SK-N-SH (cell line): ENCODE data around the gene ARHGAP23. TPM values are rescaled to one million over a fixed set of nuclear protein-coding genes. Genes with fewer than 3 reads are reported as not detected.

Experiments
- CTCF ChIA-PET: fragments of 300-600, 350-600 bp; formaldehyde crosslinking; extraction: SDS; loops from one replicate; lab custom pipeline; 2021; lab: Yijun Ruan, JAX
- POLR2A ChIA-PET: fragments of 350-600 bp; sonication (Branson Sonifier 250); formaldehyde crosslinking; extraction: SDS; loops from one replicate; lab custom pipeline; 2020; ENCODE audit warnings: antibody characterized with exemption, inconsistent platforms; lab: Yijun Ruan, JAX
- DNase-seq: peaks from one replicate; pipeline ENCODE4 v3.0.0; 2012
- H2AFZ ChIP-seq: fragments of 200-600 bp; sonication (generic); 2 replicates; pipeline ENCODE4 v1.8.1; 2016; ENCODE audit warnings: antibody characterized with exemption, mild to moderate bottlenecking, low read depth
- H3F3A ChIP-seq: fragments of 200-600 bp; sonication (generic); replicated peaks from 2 replicates; pipeline ENCODE3; 2016; ENCODE audit warnings: antibody characterized with exemption, mild to moderate bottlenecking; ENCODE audit not compliant: insufficient read depth
- H3K27ac ChIP-seq, 2 experiments: fragments of 200-500 bp in 1 of 2; fragments of 200-600 bp in 1 of 2; sonication (Bioruptor generic) in 1 of 2; sonication (generic), shearing (Covaris generic) in 1 of 2; 2 replicates each; pipeline versions ENCODE4 v1.5.1 to v1.6.1; 2014 to 2016; ENCODE audit warnings: low read depth in 2 of 2, inconsistent platforms in 1 of 2, low read length in 1 of 2, mild to moderate bottlenecking in 1 of 2, mixed read lengths in 1 of 2
- H3K27me3 ChIP-seq: fragments of 200-600 bp; sonication (generic), shearing (Covaris generic); 2 replicates; pipeline ENCODE4 v1.6.1; 2016; ENCODE audit warnings: mixed run types; ENCODE audit not compliant: insufficient read depth
- H3K36me3 ChIP-seq, 2 experiments: fragments of 200-500 bp in 1 of 2; fragments of 200-600 bp in 1 of 2; sonication (Bioruptor generic) in 1 of 2; sonication (generic) in 1 of 2; replicated peaks in 1 of 2; 2 replicates each; pipeline versions ENCODE3 to v1.5.1; 2014 to 2016; ENCODE audit warnings: low read length in 1 of 2, mild to moderate bottlenecking in 1 of 2; ENCODE audit not compliant: insufficient read depth in 2 of 2, control insufficient read depth in 1 of 2
- H3K4me1 ChIP-seq, 2 experiments: fragments of 200-500 bp in 1 of 2; fragments of 200-600 bp in 1 of 2; sonication (Bioruptor generic) in 1 of 2; sonication (generic), shearing (Covaris generic) in 1 of 2; 2 replicates each; pipeline versions ENCODE4 v1.5.1 to v1.6.1; 2014 to 2016; ENCODE audit warnings: low read depth in 1 of 2, low read length in 1 of 2, mixed run types in 1 of 2; ENCODE audit not compliant: insufficient read depth in 2 of 2, control insufficient read depth in 1 of 2
- H3K4me2 ChIP-seq: fragments of 200-600 bp; sonication (generic), shearing (Covaris generic); 2 replicates; pipeline ENCODE4 v1.6.1; 2017; ENCODE audit warnings: mixed run types
- H3K4me3 ChIP-seq, 2 experiments: fragments of 200-500 bp in 1 of 2; fragments of 200-600 bp in 1 of 2; sonication (Bioruptor generic) in 1 of 2; sonication (generic), shearing (Covaris generic) in 1 of 2; 2 replicates each; pipeline versions ENCODE4 v1.5.1 to v1.8.1; 2014 to 2016; ENCODE audit warnings: low read depth in 2 of 2, inconsistent platforms in 1 of 2, low read length in 1 of 2, mild to moderate bottlenecking in 1 of 2, mixed read lengths in 1 of 2, moderate library complexity in 1 of 2
- H3K79me2 ChIP-seq: fragments of 200-600 bp; sonication (generic); 2 replicates; pipeline ENCODE4 v1.8.1; 2017; ENCODE audit warnings: mild to moderate bottlenecking; ENCODE audit not compliant: insufficient read depth
- H3K9ac ChIP-seq: fragments of 200-600 bp; sonication (generic); 2 replicates; pipeline ENCODE4 v1.6.1; 2017; ENCODE audit warnings: mixed run types
- H3K9me2 ChIP-seq: fragments of 200-600 bp; sonication (generic); 2 replicates; pipeline ENCODE4 v1.6.1; 2017; ENCODE audit warnings: mixed run types
- H3K9me3 ChIP-seq: fragments of 200-600 bp; sonication (generic); 2 replicates; pipeline ENCODE4 v1.6.1; 2017; ENCODE audit warnings: mixed run types, mild to moderate bottlenecking, moderate library complexity
- H4K20me1 ChIP-seq: fragments of 200-600 bp; sonication (generic); 2 replicates; pipeline ENCODE4 v1.6.1; 2017; ENCODE audit warnings: mild to moderate bottlenecking, mixed run types; ENCODE audit not compliant: insufficient read depth
- ELF1 ChIP-seq: IDR thresholded peaks from 2 replicates; pipeline ENCODE4 v1.4.0; 2012
- FOXM1 ChIP-seq: IDR thresholded peaks from 2 replicates; pipeline ENCODE4 v1.4.0; 2012; ENCODE audit warnings: low read depth, mild to moderate bottlenecking
- GATA2 ChIP-seq: sonication (generic); formaldehyde crosslinking; IDR thresholded peaks from 2 replicates; pipeline ENCODE4 v1.5.0; 2020; ENCODE audit warnings: mild to moderate bottlenecking, missing genetic modification reagents
- JUND ChIP-seq: IDR thresholded peaks from 2 replicates; pipeline ENCODE4 v1.4.0; 2012
- RFX5 ChIP-seq: IDR thresholded peaks from 2 replicates; pipeline ENCODE4 v1.6.1; 2012; ENCODE audit warnings: mild to moderate bottlenecking, improper control_type of control experiment, low read length
- TAF1 ChIP-seq: IDR thresholded peaks from 2 replicates; pipeline ENCODE4 v1.6.1; 2012; ENCODE audit warnings: low read depth, mild to moderate bottlenecking, low read length, moderate library complexity, borderline replicate concordance
- TEAD4 ChIP-seq: IDR thresholded peaks from 2 replicates; pipeline ENCODE4 v1.4.0; 2012; ENCODE audit warnings: mild to moderate bottlenecking, borderline replicate concordance; ENCODE audit not compliant: insufficient read depth
- WGBS: methylation state at CpG from one replicate; pipeline ENCODE4 v1.1.6; 2017; ENCODE audit warnings: low lambda C conversion rate; 5-methylcytosine and 5-hydroxymethylcytosine counted together
- polyA plus RNA-seq, 3 experiments: library from polyadenylated mRNA; depleted of rRNA; stranded (reverse); fragments of >200 nt; gene quantifications; 2 replicates each; pipeline ENCODE4 v1.2.3, GENCODE V29; 2012
- TF ChIP-seq, protein P1 (sequence below): IDR thresholded peaks from 2 replicates; pipeline ENCODE4 v1.4.0; 2012; ENCODE audit warnings: low read depth
- TF ChIP-seq, protein P2 (sequence below): IDR thresholded peaks from 2 replicates; pipeline ENCODE4 v1.4.0; 2012; ENCODE audit warnings: low read depth, borderline replicate concordance
- TF ChIP-seq, protein P3 (sequence below): IDR thresholded peaks from 2 replicates; pipeline ENCODE4 v1.6.1; 2012; ENCODE audit warnings: mild to moderate bottlenecking, low read depth, low read length, moderate library complexity

The ARHGAP23 gene
- polyA plus RNA-seq, 1 of the 3 experiments (the other 2 are of a cell fraction), result 19.2 TPM

GRCh38 chr17:38415250-38416194, 12.7 kb upstream of the ARHGAP23 start:
- no peak for TF ChIP-seq FOXM1
- TF ChIP-seq ELF1, result no peak
- TF ChIP-seq JUND, result no peak
- no peak for TF ChIP-seq RFX5
- TF ChIP-seq, protein P1, sequence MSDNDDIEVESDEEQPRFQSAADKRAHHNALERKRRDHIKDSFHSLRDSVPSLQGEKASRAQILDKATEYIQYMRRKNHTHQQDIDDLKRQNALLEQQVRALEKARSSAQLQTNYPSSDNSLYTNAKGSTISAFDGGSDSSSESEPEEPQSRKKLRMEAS, result no peak
- TF ChIP-seq, protein P2, sequence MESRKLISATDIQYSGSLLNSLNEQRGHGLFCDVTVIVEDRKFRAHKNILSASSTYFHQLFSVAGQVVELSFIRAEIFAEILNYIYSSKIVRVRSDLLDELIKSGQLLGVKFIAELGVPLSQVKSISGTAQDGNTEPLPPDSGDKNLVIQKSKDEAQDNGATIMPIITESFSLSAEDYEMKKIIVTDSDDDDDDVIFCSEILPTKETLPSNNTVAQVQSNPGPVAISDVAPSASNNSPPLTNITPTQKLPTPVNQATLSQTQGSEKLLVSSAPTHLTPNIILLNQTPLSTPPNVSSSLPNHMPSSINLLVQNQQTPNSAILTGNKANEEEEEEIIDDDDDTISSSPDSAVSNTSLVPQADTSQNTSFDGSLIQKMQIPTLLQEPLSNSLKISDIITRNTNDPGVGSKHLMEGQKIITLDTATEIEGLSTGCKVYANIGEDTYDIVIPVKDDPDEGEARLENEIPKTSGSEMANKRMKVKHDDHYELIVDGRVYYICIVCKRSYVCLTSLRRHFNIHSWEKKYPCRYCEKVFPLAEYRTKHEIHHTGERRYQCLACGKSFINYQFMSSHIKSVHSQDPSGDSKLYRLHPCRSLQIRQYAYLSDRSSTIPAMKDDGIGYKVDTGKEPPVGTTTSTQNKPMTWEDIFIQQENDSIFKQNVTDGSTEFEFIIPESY, result no peak
- TF ChIP-seq TAF1, result no peak
- TF ChIP-seq TEAD4, result no peak
- TF ChIP-seq GATA2 (CRISPR knock-in tag), result no peak
- TF ChIP-seq, protein P3, sequence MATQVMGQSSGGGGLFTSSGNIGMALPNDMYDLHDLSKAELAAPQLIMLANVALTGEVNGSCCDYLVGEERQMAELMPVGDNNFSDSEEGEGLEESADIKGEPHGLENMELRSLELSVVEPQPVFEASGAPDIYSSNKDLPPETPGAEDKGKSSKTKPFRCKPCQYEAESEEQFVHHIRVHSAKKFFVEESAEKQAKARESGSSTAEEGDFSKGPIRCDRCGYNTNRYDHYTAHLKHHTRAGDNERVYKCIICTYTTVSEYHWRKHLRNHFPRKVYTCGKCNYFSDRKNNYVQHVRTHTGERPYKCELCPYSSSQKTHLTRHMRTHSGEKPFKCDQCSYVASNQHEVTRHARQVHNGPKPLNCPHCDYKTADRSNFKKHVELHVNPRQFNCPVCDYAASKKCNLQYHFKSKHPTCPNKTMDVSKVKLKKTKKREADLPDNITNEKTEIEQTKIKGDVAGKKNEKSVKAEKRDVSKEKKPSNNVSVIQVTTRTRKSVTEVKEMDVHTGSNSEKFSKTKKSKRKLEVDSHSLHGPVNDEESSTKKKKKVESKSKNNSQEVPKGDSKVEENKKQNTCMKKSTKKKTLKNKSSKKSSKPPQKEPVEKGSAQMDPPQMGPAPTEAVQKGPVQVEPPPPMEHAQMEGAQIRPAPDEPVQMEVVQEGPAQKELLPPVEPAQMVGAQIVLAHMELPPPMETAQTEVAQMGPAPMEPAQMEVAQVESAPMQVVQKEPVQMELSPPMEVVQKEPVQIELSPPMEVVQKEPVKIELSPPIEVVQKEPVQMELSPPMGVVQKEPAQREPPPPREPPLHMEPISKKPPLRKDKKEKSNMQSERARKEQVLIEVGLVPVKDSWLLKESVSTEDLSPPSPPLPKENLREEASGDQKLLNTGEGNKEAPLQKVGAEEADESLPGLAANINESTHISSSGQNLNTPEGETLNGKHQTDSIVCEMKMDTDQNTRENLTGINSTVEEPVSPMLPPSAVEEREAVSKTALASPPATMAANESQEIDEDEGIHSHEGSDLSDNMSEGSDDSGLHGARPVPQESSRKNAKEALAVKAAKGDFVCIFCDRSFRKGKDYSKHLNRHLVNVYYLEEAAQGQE, result no peak
- H3K27ac ChIP-seq, result peak overlapping the region in 1 of 2 experiments; percentile 58; a peak in 2 of 4 replicates
- H3K4me3 ChIP-seq, result no peak overlapping the region

More at GRCh38 chr17:38415250-38416194, 12.7 kb upstream of the ARHGAP23 start:
- ChIA-PET CTCF (interaction anchor here (0.8 to 16.7 kb wide), 17 partner anchors 11 to 94 kb away, joined by 3 to 423 read pairs (median 5); partner anchors contain the start of genes GPR179 and SOCS7), POLR2A (interaction anchor here (0.7 to 2.1 kb wide), 6 partner anchors 62 to 74 kb away, joined by 3 to 15 read pairs (median 4); partner anchors contain the start of gene SOCS7)
- H4K20me1 ChIP-seq, result no peaks in the 10 kb centered on the region
- no peaks in the 10 kb centered on the region for H3K27me3 ChIP-seq
- peak overlapping the region; percentile 36; the same call in 1 of the 2 replicates for H3K9ac ChIP-seq
- peaks cover 5 to 50% of the 10 kb centered on the region in 2 experiments; a peak in 3 of 4 replicates for H3K4me1 ChIP-seq
- H3K36me3 ChIP-seq, result no peaks in the 10 kb centered on the region
- H3K79me2 ChIP-seq, result no peaks in the 10 kb centered on the region
- WGBS, result 47% methylated on average over 14 of the region's 22 CpGs
- no peak for DNase-seq
- H3K9me2 ChIP-seq, result no peaks in the 10 kb centered on the region
- H3K4me2 ChIP-seq, result peak overlapping the region; percentile 44; the same call in 1 of the 2 replicates
- no peaks in the 10 kb centered on the region for H3F3A ChIP-seq
- H2AFZ ChIP-seq, result peak overlapping the region; percentile 72; the same call in 1 of the 2 replicates
- no peaks in the 10 kb centered on the region for H3K9me3 ChIP-seq
